ENCODE data around the gene TBX4.
A peak's percentile ranks its signal among the peaks of the same experiment; 100 is the strongest.
"Not testable (repeated sequence)": the region's sequence is repeated elsewhere in the genome, so short reads cannot be mapped to it uniquely, and the experiment has no call there.

TBX4 gene

DNA sequence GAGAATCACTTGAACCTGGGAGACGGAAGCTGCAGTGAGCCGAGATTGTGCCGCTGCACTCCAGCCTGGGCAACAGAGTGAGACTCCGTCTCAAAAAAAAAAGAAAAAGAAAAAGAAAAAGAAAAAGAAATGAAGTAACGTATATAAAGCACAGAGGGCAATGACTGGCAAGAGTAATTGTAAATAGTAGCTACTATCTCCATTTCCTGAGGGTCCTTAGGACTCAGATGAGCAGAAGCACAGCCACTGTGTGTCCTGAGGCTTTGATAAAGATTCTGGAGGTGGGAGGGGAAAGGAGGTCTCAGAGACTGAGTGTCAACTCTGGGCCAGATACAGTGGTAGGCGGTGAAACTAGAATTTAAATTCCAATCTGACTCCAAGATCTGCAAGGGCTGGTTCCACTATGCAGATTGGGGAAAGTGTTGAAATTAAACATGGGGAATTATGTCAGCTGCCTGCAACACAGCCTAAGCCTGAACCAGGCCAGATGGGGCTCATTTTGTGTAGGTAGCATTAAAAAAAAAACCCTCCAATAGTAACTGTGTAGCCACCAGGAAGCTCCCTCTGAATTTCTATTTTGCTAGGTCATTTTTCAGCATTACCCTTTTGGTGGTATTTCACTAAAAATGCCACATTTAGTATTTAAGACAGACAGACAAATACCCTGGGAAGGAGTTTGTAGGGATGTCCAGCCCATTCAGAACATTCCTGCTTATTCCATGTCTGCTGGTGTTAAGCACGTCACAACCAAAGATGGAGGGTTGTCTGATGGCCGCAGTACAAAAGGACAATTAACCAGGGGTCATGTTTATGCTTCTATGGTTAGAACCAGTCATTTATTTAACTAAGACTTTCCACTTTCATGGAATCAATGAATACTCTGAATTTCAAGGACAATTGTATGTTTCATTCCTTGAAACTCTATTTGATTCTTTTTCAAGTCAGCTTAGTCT is 46.1 kb downstream of the TBX4 start:
- no peak for DNase-seq (ENCODE audit: low read depth)

DNA sequence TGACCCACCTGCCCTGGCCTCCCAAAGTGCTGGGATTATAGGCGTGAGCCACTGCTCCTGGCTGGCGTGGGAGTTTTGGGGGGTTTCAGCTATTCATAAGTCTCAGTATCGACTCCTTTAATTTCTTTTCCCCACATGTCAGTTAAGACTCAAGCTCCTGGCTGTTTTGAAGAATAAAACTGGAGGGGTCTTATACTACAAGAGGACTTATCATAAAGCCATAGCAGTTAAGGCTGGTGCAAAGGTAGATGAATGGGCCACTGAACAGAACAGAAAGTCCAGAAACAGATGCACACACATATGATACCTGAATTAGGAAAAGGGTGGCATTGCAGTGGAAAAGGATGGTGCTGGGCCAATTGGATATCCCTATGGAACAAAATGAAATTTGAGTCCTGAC is 47.4 kb downstream of the TBX4 start:
- DNase-seq (ENCODE audit: low read depth): no peak

DNA sequence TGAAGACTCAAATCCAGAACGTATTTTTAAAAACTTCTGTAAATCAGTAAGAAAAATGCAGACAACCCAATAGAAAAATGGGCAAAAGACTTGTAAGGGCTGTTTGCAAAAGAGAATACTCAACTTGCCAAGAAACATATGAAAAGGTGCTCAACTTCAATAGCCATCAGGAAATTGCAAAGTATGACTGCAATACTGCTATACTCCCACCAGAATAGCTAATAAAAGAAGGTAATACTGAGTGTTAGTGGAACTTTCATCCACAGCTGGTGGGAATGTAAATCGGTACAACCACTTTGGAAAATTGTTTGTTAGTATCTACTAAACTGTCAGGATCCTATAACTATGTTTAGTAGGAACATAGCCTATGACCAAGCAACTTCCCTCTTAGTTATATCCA is 48.1 kb downstream of the TBX4 start:
- no peak for DNase-seq (ENCODE audit: low read depth)

- no peak for DNase-seq (ENCODE audit: low read depth)
These were observed 50.1 kb downstream of the TBX4 start for GRCh38 chr17:61502292-61502691.

GRCh38 chr17:61503961-61504360 is 51.7 kb downstream of the TBX4 start:
- DNase-seq (ENCODE audit: low read depth): no peak

DNA sequence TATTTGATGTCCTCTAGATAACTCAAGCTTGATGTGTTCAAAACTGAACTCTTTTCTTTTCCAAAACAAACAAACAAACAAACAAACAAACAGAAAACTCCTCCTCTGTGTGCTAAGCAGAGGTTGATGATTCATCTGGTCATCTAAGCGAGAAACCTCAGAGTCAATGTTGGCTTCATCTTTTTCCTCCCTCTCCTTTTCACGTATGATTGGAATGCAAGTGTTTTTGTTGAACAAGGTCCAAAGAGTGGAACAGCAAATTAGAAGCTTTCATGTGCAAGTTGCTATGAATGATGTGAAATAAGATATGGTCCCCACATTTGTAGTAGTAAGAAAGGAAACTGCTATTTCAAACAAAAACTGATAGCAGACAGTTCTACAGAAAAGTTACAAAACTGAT is 52.5 kb downstream of the TBX4 start:
- DNase-seq (ENCODE audit: low read depth): peak; percentile 98

DNA sequence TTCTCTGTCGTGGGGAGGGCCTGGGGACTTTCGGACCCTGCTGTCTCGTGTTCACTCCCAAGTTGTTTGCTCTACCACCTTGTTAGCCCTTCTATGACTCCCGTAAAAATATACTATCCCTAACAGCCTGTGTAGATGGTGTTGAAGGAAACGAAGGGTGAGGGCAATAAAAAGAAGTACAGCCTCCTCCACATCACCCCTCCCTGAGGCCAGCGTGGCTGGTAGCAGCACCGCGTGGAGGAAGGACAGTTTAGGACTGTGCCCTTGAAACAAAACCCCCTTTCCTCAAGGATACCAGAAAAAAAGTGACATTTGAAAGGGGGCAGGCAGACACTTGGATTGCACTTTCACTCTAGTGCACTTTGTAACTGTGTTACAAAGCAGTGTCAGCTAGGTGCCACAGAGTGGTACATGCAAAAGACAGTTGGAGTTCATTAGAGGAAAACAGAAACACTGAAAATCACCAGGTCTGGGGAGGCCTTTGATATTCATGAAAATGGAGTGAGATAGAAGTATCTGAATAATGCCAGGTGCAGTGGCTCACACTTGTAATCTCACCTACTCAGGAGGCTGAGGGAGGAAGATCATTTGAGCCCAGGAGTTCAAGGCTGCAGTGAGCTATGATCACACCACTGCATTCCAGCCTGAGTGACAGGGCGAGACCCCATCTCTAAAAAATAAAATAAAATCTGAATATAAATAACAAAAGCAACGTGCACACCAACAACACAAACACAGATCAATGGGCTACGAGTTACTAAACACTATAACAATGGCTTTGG is 53.8 kb downstream of the TBX4 start:
- no peak for DNase-seq (ENCODE audit: low read depth)

DNA sequence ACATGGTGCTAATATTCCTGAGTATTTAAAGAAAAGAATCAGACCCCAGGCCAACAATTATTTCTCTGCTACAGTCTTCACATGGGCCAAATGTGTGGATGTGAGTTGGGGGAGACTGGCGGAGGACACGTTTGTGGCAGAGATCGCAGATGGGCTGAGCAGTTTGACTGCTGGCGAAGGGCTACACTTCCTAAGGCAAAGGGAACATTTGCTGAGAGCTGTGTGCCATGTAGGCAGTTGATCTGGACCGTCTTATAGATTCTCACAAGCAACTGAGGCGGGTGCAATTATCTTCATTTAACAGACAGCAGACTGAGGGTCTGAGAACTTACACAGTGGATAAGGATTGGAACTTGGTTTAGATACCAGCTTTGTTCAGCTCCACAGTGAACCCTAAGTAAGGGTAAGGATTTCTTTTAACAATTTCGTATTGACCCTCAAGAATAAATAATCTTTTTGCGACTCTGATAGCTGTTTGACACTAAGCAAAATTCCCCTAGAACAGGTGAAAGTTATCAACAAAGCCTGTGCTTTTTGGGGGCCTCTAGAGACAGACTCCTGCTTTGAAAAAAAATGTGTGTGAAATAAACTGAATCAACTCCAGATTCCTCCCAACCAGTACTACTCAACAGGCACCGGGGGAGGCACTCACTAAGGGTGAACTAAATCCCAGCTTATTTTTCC is 55.3 kb downstream of the TBX4 start:
- no peak for DNase-seq (ENCODE audit: low read depth)

- DNase-seq (ENCODE audit: low read depth): no peak
These were observed 56.7 kb downstream of the TBX4 start for GRCh38 chr17:61508912-61509311.

GRCh38 chr17:61509454-61509853 is 57.2 kb downstream of the TBX4 start:
- DNase-seq (ENCODE audit: low read depth): not testable (repeated sequence)

DNA sequence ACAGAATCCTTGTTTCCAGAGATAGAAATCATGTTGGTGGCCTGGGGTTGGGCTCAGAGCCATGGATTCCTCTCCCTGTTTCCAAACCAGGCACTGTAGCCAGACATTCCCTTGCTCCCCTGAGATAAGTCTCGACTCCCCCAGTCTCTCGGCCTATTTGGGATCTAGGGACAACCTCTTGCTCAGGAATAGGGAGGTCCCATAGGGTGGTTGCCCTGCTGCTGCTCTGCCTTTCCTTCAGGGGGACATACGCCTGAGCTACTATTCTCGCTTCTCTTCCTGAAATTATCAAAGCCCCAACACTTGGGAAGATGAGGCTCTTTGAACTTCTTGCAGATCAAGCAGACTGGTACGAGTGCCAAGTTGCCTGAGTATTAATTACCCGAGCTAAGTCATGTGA is 58.0 kb downstream of the TBX4 start:
- no peak for DNase-seq (ENCODE audit: low read depth)

GRCh38 chr17:61510991-61511390 is 58.8 kb downstream of the TBX4 start:
- DNase-seq (ENCODE audit: low read depth): no peak

DNA sequence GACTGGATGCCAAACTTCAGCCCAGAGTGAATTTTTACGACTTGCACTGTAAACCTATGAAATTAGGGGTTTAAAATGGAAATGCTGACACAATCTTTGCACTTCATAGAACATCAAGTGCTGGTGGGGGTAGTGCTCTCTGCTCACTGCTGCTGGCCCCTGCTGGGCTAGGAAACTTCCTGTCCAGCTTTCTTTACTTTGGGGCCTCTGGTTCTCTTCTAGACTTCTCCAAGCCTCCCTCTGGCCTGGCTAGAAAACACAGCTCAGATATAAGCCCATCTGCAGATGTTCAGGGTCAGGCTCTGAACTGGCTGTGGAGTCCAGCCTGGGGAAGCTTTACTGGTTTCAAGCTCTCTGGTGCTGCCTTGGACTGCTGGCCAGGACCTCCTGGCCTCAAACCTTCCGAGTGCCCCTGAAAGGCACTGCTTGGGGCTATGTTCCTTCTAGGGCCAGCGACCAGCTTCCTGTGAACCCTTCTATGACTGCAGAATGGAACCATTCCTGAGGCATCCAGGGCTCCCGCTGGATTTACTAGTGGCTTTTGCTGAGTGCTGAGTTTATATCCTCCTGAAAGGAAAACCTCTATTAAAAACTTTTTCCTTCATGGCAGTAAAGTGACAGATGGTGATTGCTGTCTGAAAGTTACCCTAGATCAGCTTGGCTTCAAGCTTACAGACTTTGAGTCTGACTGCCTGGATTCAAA is 59.4 kb downstream of the TBX4 start:
- DNase-seq (ENCODE audit: low read depth): no peak

- DNase-seq (ENCODE audit: low read depth): no peak
These were observed 62.3 kb downstream of the TBX4 start for GRCh38 chr17:61514491-61514890.

GRCh38 chr17:61517265-61517664 is 65.0 kb downstream of the TBX4 start:
- DNase-seq (ENCODE audit: low read depth): no peak

DNA sequence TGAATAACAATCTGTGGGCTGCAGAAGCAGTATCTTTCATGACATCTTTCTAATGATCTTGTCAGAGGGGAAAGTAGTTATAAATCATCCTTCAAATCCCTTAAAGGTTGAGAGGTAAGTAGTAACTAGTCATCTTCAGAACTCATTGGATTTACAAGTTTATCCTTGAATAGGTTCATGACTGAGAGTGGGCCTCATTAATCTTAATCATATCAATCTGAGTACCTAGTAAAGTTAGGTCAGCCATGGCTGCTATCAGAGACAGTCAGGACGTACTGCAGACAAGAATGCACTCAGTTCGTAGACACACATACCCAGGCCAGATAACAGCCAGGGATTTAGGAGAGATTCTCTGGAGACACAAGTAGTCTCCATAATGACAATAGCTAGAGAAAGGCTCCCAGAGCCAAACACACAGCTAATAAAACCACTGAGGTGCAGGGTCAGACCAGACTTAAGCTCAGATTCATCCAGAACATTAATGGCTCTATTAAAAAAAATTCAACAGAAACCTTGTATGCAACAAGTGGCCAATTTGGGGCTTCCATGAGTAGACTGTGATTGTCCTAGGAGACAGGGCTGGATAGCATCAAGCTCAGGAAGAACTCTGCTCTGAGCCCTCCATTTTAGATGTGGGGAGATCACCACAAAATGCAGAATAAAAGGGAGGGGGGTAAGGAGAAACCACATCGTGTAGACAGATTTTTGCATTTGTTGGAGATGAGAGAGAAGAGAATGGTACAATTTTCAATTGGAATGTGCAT is 65.8 kb downstream of the TBX4 start:
- no peak for DNase-seq (ENCODE audit: low read depth)

- DNase-seq (ENCODE audit: low read depth): no peak
These were observed 66.9 kb downstream of the TBX4 start for GRCh38 chr17:61519139-61519538.

- DNase-seq (ENCODE audit: low read depth): no peak
These were observed 67.7 kb downstream of the TBX4 start for GRCh38 chr17:61519754-61520440.

DNA sequence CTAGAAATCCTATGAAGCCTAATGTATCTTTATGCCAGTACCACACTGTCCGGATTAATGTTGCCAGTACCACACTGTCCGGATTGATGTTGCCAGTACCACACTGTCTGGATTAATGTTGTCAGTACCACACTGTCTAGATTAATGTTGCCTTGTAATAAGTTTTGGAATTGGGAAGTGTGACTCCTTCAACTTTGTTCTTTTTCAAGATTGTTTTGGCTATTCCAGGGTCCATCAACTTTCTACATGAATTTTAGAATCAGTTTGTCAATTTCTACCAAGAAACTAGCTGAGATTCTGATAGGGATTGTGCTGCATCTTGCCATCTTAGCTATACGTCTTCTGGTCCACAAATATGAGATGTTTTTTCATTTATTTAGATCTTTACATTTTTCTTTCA is 68.7 kb downstream of the TBX4 start:
- no peak for DNase-seq (ENCODE audit: low read depth)

DNA sequence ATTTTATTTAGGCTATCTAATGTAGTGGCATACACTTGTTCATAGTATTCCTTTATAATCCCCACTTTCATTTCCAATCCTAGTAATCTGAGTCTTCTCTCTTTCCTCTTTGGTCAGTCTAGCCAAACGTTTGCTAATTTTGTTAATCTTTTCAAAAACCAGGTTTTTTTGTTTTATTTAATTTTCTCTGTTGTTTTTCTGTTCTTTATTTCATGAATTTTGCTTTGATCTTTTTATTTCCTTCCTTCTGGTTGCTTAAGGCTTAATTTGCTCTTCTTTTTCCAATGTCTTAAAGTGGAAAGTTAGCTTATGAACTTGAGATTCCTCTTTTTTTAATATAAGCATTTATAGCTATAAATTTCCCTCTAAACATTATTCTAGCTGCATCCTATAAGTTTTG is 69.9 kb downstream of the TBX4 start:
- DNase-seq (ENCODE audit: low read depth): no peak

GRCh38 chr17:61524319-61524718 is 72.1 kb downstream of the TBX4 start:
- no peak for DNase-seq (ENCODE audit: low read depth)
